Measurements from ENCODE around the gene KLHL7.

The KLHL7 gene

DNA sequence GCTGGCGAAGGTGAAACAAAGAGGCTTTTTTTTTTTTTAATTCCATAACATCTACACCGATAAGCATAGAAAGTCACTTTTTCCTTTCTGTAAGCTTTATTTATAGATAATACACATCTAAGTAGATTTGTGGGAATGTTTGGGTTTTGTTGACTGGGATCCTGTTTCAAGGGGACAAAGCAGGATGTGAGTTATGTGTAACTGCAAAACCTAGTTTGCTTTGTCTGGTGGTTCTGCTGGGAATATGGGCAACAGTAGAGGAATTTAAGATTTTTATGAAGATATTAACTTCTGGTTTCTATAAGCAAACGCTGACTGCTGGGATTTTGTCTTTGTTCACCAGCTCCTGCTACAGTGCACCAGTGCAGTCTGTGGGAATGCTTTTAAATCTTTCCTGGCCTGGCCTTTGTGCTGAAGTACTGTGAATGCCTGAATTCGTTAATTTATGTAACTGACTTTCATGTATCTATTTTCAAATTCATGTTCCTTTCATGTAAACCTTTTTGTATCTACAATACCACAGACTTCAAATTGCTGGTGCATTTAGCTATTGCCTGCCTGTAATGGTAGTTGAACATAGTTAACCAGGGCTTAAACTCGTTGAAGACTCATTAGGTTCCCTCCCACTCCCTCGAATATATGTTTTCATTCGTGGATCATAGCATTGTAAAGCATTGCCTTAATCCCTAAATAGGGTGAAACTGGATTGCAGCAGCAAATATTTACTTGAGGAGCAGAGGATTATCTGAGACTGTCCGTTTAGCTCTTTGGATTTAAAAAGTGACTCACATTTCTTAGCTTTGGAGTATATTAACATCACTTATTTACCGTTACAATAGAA, 1.5 kb downstream of the KLHL7 start:
- TF ChIP-seq CTCF (conservative IDR thresholded peaks at IDR 0.05; ENCODE audit: low read depth, low read length) = no peak
- peak; percentile 24 for DNase-seq (ENCODE audit: low read depth)
- H3K4me3 ChIP-seq (ENCODE audit: low read depth, low read length) = peak overlapping the region; percentile 97

DNA sequence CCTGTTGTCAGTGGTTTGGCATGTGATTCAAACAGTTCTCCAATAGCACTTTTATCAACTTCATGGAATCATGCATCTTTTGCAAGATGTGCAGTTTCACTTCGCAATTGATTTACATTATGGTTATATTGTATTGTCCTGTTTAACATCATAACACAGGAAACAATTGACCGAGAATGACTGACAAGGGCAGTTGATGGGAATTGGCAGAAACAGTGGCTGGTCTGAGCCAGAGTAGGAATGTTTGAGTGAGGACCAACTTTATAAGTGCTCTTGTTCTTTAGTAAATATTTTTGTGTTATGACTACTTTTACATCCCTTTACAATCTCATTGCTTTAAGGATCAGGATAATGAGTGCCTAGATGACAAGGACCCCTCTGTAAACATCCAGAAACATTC, 2.2 kb downstream of the KLHL7 start:
- no peak overlapping the region for H3K4me3 ChIP-seq (ENCODE audit: low read depth, low read length)
- no peak for DNase-seq (ENCODE audit: low read depth)
- no peak for TF ChIP-seq CTCF (conservative IDR thresholded peaks at IDR 0.05; ENCODE audit: low read depth, low read length)

DNA sequence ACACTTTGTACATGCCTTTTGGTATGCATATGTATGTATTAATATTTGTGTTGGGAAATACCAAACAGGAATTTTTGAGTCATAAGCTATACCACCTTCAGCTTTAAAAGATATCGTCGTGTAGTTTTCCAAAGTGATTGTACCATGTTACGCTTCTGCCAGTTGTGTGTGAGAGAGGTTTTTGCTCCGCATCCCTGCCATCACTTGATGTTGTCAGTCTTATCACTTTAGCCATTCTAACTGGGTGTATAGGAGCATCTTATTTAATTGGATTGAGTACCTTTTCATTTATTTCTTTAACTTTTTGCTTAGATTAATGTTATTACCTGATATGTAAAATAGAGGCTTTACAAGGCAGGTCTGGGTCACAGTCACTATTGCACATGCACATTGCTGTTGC, 3.4 kb downstream of the KLHL7 start:
- DNase-seq (ENCODE audit: low read depth) = no peak
- no peak for TF ChIP-seq CTCF (conservative IDR thresholded peaks at IDR 0.05; ENCODE audit: low read depth, low read length)

DNA sequence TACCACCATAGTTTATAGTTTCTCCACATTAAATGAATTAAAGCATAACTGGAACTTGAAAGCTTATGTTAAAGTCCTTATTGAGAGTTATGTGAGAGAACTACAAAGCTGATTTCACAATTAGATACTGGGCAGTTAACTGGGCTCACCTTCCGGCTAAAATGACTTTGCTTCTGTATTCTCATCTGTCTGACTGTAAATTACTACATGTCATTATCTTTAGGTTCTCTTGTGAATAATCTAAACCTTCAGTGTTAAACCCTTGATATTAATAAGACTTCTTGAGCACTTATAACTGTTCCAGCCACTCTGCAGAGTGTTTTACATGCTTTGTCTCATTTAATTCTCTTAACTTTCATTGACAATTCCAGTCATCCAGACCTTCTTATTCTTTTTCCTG, 3.9 kb downstream of the KLHL7 start:
- no peak for DNase-seq (ENCODE audit: low read depth)
- no peak overlapping the region for H3K4me3 ChIP-seq (ENCODE audit: low read depth, low read length)
- no peak for TF ChIP-seq CTCF (conservative IDR thresholded peaks at IDR 0.05; ENCODE audit: low read depth, low read length)

More for the DNA sequence above, 3.4 kb downstream of the KLHL7 start:
- no peak overlapping the region for H3K4me3 ChIP-seq (ENCODE audit: low read depth, low read length)

- no peak for DNase-seq (ENCODE audit: low read depth)
- no peak for TF ChIP-seq CTCF (conservative IDR thresholded peaks at IDR 0.05; ENCODE audit: low read depth, low read length)
- no peak overlapping the region for H3K4me3 ChIP-seq (ENCODE audit: low read depth, low read length)
These were observed 9.3 kb downstream of the KLHL7 start for GRCh38 chr7:23114896-23115295.

DNA sequence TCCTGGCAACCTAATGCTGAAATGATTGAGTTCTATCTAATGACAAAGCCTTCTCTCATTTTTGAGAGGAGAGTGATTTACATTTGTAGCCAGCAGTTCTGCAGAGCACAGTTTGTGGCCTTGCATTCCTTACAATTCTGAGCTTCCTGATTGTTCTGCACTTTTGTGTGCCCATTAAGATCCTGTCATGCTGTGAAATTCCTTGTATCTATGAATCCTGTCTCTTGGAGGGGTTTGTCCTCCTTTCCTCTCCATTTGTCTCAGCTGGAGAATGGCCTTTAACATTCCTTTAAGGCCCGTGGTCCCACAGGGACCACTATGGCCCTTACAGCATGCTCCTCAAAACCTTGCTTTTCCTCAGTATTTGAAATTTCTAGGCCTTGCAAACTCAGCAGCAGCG, 10.4 kb downstream of the KLHL7 start:
- no peak overlapping the region for H3K4me3 ChIP-seq (ENCODE audit: low read depth, low read length)
- no peak for DNase-seq (ENCODE audit: low read depth)
- TF ChIP-seq CTCF (conservative IDR thresholded peaks at IDR 0.05; ENCODE audit: low read depth, low read length) = no peak

DNA sequence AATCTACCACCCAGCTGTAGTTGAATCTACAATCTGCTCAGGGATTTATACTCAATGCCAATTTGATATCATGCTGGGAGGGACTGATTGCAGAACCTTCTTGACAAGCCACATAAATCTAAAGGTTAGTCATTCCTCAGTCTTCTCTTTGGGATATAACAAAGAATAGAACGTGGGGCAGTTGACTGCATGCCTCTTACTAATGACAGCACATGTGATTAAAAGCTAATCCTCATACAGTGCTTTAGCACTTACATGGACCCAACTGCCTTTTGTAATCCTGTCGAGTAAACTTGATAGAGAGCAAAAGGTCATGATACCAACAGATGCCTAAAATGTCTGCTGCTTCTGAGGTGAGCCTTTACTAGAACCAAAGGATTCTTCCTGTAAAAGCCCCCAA, 12.3 kb downstream of the KLHL7 start:
- no peak overlapping the region for H3K4me3 ChIP-seq (ENCODE audit: low read depth, low read length)
- TF ChIP-seq CTCF (conservative IDR thresholded peaks at IDR 0.05; ENCODE audit: low read depth, low read length) = no peak
- no peak for DNase-seq (ENCODE audit: low read depth)
